Stimulated activated naive CD4-positive, alpha-beta T cell treated with Interleukin-2 at 50 U/mL for 16 hours (primary cell): ENCODE data around the gene FOXP1.

ENCODE experiments used
- DNase-seq: peaks from one replicate; lab custom pipeline; 2025; lab: John Stamatoyannopoulos, UW

The FOXP1 gene

DNA sequence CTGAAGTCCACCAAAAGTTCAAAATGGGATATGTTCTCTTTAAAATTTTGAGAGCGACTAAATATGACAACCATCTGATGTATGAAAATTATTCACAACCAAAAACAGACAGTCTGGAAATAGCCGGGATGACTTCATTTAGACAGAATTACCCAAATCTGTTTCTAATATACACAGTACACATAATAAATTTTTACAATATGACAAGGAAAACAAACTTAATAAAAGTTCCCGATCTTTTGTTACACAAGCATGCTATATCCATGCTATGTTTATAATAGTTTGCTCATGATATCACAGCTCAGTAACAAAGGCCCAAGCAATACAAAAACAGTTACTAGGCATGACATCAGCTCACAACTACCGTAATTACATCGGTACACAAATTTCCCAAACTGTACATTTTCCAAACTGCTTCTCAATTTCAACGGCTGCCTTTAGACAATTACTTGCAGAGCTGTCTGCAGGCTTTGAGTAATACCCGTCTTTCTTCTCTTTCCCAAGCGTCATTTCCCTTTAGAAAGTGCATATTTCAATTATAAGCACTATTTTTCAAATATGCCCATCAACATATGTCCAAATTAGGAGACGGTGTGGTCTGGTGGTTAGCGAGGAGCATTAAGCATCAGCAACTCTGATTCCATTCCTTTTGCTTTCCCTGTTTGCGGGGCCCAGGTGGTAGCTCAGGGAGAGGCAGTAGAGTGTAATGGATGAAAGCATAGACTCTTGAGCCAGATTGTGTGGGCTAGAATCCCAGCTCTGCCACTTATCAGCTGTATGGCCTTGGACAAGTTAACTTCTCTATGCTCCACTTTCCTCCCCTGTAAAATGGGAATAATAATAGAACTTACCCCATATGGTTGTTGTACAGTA lies 481.2 kb downstream of the FOXP1 start:
- no peak for DNase-seq

GRCh38 chr3:71101626-71102025 lies 481.9 kb downstream of the FOXP1 start:
- DNase-seq = no peak

DNA sequence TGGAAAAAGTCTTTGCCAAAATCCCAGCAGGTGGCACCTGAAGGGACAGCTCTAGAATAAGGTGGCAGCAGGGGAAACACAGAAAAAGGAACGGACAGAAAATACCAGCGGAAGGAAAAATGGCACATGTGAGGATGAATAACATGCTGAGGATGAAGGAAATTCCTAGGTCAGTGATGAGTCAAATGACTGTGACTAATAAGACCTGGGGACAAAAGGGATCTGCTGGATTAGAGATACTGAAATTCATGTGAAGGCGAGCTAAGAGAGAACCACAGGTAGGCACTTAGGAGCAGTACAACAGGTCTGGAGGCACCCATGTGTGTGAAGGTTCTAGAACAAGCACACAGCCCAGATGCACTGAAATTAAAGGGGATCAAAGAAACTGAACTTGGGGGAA lies 482.5 kb downstream of the FOXP1 start:
- no peak for DNase-seq

- DNase-seq = no peak
Observed at GRCh38 chr3:71099997-71100719, 483.4 kb downstream of the FOXP1 start.

GRCh38 chr3:71097557-71097956 lies 486.0 kb downstream of the FOXP1 start:
- no peak for DNase-seq

- DNase-seq = no peak
Observed at GRCh38 chr3:71095511-71096291, 487.8 kb downstream of the FOXP1 start.

- no peak for DNase-seq
Observed at GRCh38 chr3:71094658-71095209, 488.8 kb downstream of the FOXP1 start.

DNA sequence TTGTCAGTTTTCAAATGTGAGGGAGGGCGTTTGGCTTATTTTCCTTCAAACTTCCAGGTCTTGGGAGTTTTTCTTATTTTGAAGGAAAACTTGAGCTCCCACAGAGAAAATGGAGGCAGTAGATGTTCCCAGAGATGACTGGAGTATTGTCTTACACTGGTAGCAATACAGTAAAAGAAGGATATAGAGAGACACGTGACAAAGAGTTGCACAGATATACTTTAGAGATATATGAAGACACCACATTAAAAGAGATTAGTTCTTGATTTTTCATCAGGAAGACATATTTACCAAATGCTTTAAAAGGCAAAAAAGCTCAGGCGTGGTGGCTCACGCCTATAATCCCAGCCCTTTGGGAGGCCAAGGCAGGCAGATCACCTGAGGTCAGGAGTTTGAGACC lies 490.9 kb downstream of the FOXP1 start:
- no peak for DNase-seq

GRCh38 chr3:71090207-71090606 lies 493.3 kb downstream of the FOXP1 start:
- DNase-seq = no peak

DNA sequence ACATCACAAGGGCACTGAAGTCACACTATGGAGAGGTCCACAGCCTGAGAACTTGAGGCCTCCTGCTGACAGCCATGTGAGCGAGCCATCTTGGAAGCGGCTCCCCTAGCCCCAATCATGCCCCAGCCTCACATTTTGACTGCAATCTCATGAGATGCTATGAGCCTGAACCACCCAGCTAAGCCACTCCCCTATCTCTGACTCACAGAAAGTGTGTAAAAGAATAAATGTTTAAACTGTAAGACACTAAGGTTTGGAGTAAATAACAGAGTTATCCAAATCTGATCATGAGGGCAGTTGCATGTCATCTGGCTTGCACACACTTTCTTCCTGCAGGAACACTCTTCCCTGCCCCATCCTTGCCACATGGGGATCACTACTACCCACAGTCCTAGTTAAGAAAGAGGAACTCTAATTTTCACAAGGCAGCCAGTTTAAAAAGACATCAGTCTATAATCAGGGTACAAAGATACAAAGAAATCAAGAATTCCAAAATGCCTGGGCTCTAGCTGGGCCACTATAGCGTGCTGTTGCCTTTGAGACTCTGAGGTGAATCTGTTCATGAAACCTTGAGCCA lies 494.2 kb downstream of the FOXP1 start:
- no peak for DNase-seq

DNA sequence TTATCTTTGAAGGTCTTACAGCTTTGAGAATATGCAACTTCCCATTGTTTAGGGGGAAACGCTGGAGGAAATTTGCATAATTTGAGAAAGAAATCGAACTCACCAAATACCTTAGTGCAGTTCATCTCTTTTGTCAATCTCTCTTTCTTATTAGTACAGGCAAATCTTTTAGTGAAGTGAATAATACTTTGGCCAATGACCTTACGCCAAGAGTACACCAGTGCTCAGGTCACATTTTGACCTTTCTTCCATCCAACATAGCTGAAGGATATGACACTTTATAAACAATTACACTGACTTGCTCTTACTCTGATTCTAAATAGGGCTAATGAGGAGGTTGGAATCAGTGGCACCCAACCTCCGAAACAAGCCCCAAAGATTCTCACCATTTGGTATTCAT lies 494.8 kb downstream of the FOXP1 start:
- DNase-seq = no peak

DNA sequence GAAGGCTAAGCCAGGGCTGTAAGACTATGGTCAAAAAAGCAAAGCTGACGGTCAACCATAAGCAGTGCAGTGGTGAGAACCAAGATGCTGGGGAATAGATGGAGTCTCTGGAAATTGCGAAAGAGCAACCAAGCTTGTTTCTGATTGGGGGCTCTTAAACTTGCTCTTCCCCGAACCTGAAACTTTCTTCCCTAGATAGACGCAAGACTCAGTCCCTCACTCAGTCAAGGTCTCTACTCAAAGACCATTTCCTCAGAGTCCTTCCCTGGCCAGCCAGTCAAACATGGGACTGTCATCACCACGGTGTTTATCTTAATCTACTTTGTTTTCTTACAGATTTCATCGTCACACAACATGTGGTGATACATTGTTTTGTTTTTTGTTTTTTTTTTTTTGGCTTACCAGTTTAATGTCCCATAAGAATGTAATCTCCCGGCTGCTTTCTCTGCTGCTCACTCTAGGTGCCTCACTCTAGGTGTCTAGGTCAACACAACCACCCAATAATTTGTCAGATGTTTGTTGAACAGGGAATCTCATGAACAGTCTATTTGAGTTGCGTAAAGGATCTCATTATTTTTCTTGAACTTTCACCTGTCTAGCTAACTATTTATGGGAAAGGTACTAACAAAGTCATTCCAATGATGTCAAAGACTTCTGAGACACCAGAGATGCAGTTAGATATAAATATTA lies 495.4 kb downstream of the FOXP1 start:
- no peak for DNase-seq

GRCh38 chr3:71087143-71088018 lies 496.1 kb downstream of the FOXP1 start:
- DNase-seq = peak; percentile 48

DNA sequence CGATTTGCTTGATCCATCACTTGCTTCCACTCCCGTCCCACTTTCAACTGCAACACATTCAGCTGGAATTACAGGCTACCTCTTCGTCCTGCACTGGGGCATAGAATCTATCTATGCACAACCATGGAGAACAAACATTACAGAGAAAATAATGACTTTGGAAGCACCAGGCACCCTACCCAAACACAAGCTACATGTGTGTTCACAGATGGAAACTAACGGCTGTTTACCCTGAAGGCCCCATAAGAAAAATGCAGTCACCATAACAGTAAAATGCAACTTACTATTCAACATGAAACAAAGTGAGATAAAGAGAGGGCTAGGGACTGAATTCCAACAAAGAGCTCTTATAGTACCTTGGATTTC lies 496.8 kb downstream of the FOXP1 start:
- DNase-seq = no peak

GRCh38 chr3:71083726-71084131 lies 499.8 kb downstream of the FOXP1 start:
- peak; percentile 32 for DNase-seq

GRCh38 chr3:71082833-71083232 lies 500.7 kb downstream of the FOXP1 start:
- DNase-seq = no peak

- no peak for DNase-seq
Observed at GRCh38 chr3:71080517-71081083, 502.9 kb downstream of the FOXP1 start.

- no peak for DNase-seq
Observed at GRCh38 chr3:71078723-71079525, 504.6 kb downstream of the FOXP1 start.

GRCh38 chr3:71078199-71078598 lies 505.3 kb downstream of the FOXP1 start:
- DNase-seq = no peak
